ENCODE measurements around the gene DCUN1D2.

GRCh38 chr13:113415825-113416224, 74.7 kb downstream of the DCUN1D2 start:
- no peak for TF ChIP-seq CTCF (conservative IDR thresholded peaks at IDR 0.05; ENCODE audit: low read depth, low read length)
- no peak for TF ChIP-seq EZH2 (IDR thresholded peaks at IDR 0.05; ENCODE audit: low read length, unreplicated experiment)
- no peak for TF ChIP-seq EZH2phosphoT487 (IDR thresholded peaks at IDR 0.05; ENCODE audit: borderline replicate concordance, low read length)

Measured in PC-3 (cell line).